Omental fat pad (tissue), 4 donors: Measurements from ENCODE around the gene NANOGP8. TPM values are rescaled to one million over a fixed set of nuclear protein-coding genes. Genes with fewer than 3 reads are reported as not detected.

Source experiments
- ATAC-seq: fragments of 150-250 bp; one replicate; pipeline ENCODE4 v1.9.1; 2016; ENCODE audit warnings: mild to moderate bottlenecking, moderate library complexity; ENCODE audit not compliant: low FRiP score
- DNase-seq: peaks from one replicate; pipeline ENCODE4 v3.0.0-alpha.2; 2019; ENCODE audit warnings: low spot score
- CTCF ChIP-seq, 3 donors: fragments of 450-650 bp; IDR thresholded peaks; one replicate each; pipeline ENCODE4 v1.5.1; 2016 to 2017; ENCODE audit warnings: antibody characterized with exemption in 3 of 3, mild to moderate bottlenecking in 3 of 3, moderate library complexity in 2 of 3
- total RNA-seq, 4 donors: library from RNA; depleted of rRNA; stranded (reverse); fragments of >200 nt; gene quantifications; one replicate each; pipeline ENCODE4 v1.1.0, GENCODE V29; 2016

Gene NANOGP8
- total RNA-seq, 4 donors from 2014 or later = 0.65 to 1.3 (median 0.82) TPM; not detected in 1

GRCh38 chr15:35098737-35099136 lies 13.6 kb upstream of the NANOGP8 start:
- ATAC-seq = no peak
- no peak for DNase-seq
- no peak for TF ChIP-seq CTCF (IDR thresholded peaks at IDR 0.05)

- ATAC-seq (no peak), DNase-seq (no peak)
- TF ChIP-seq CTCF (IDR thresholded peaks at IDR 0.05) = no peak
Observed at GRCh38 chr15:35095941-35096340, 10.8 kb upstream of the NANOGP8 start.

- no peak for TF ChIP-seq CTCF (IDR thresholded peaks at IDR 0.05)
- no peak for DNase-seq
- ATAC-seq = no peak
Observed at GRCh38 chr15:35092846-35093245, 7.8 kb upstream of the NANOGP8 start.

GRCh38 chr15:35092311-35092710 lies 7.2 kb upstream of the NANOGP8 start:
- DNase-seq (no peak), ATAC-seq (no peak)

GRCh38 chr15:35090104-35090807 lies 5.2 kb upstream of the NANOGP8 start:
- no peak for TF ChIP-seq CTCF (IDR thresholded peaks at IDR 0.05)
- no peak for DNase-seq
- ATAC-seq = no peak

More at GRCh38 chr15:35092311-35092710, 7.2 kb upstream of the NANOGP8 start:
- TF ChIP-seq CTCF (IDR thresholded peaks at IDR 0.05) = no peak

GRCh38 chr15:35089551-35089950 lies 4.5 kb upstream of the NANOGP8 start:
- ATAC-seq (no peak), DNase-seq (no peak)
- no peak for TF ChIP-seq CTCF (IDR thresholded peaks at IDR 0.05)

GRCh38 chr15:35088329-35088728 lies 3.2 kb upstream of the NANOGP8 start:
- ATAC-seq = no peak
- TF ChIP-seq CTCF (IDR thresholded peaks at IDR 0.05) = no peak
- no peak for DNase-seq
